ENCODE data around the gene TAS1R3. TPM values are rescaled to one million over a fixed set of nuclear protein-coding genes. Genes with fewer than 3 reads are reported as not detected.

Gene TAS1R3
- total RNA-seq, 1 donor from 2014 or later, result 1.1 TPM

DNA sequence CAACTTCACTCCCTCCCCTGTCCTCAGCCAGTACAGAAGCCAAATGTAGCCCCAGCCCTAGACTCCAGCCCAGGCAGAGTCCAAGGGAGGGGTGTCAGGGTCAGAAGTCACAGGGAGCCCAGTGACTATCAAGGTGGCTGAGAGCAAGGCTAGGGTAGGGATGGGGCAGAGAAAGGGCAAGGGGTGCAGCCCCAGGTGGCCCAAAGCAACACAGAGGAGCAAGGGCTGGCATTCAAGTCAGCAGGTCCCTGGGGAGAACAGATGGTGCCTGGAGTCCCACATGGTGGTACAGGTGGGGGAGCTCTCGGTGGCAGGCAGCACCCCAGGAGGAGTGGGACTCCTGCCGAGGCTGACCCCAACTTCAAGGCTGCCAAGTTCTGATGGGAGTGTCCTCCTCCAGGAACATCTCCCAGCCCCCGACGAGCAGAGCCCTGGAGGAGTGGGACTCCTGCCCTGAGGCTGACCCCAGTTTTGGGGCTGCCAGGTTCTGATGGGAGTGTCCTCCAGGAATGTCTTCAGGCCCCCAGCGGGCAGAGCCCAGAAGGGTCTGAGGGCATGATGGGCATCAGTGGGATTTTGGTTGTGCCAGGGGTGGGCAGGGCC, 21.8 kb downstream of the TAS1R3 start:
- peaks cover 7% of the 10 kb centered on the region for H3K4me1 Mint-ChIP-seq (ENCODE audit: low read depth)
- H3K4me3 Mint-ChIP-seq (ENCODE audit: low read depth), result no peak overlapping the region
- DNase-seq (ENCODE audit: low spot score, unreplicated experiment), result no peak
- no peaks in the 10 kb centered on the region for H3K9me3 Mint-ChIP-seq (ENCODE audit: low read depth)
- H3K27me3 Mint-ChIP-seq, result peaks cover 17% of the 10 kb centered on the region
- peak overlapping the region; percentile 16 for H3K27ac Mint-ChIP-seq
- no peaks in the 10 kb centered on the region for H3K36me3 Mint-ChIP-seq (ENCODE audit: insufficient read depth)
- TF ChIP-seq, protein P1, sequence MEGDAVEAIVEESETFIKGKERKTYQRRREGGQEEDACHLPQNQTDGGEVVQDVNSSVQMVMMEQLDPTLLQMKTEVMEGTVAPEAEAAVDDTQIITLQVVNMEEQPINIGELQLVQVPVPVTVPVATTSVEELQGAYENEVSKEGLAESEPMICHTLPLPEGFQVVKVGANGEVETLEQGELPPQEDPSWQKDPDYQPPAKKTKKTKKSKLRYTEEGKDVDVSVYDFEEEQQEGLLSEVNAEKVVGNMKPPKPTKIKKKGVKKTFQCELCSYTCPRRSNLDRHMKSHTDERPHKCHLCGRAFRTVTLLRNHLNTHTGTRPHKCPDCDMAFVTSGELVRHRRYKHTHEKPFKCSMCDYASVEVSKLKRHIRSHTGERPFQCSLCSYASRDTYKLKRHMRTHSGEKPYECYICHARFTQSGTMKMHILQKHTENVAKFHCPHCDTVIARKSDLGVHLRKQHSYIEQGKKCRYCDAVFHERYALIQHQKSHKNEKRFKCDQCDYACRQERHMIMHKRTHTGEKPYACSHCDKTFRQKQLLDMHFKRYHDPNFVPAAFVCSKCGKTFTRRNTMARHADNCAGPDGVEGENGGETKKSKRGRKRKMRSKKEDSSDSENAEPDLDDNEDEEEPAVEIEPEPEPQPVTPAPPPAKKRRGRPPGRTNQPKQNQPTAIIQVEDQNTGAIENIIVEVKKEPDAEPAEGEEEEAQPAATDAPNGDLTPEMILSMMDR (IDR thresholded peaks at IDR 0.05; ENCODE audit: unreplicated experiment), result no peak

DNA sequence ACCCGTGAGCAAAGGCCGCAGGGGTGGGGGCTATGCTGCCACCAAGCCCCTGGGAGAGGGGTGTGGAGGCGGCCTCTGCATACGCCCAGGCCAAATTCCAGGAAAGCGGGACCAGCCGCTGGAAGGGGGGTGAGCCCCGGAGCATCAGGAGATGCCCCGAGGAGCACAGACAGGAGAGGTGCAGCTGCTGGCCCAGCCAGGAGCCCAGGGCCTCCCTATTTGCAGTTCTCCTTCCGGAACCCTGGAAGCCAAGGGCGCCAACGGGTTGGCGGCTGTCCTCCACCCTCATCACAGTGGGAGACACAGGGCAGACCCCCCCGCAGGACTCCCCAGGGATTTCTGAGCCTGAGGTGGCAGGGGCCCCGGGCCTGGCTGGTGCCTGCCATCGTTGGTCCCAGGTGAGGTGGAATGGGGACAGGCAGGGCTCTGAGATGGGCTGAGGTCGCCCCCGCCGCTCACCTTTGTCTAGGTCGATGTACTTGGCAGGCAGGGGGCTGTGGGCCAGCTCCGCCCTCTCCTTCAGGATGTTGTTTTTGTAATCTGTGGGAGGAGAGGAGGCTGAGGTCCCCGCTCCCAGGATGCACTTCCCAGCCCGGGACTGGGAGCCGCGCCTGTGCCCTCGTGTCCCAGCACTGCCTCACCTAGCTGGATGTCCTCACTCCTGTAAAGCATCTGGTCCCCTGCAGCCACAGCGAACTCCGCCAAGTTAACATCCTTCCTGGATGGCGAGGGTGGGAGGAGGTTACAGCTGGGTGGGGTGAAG, 22.5 kb downstream of the TAS1R3 start:
- Mint-ChIP-seq H3K36me3 (ENCODE audit: insufficient read depth) (no peaks in the 10 kb centered on the region), H3K9me3 (ENCODE audit: low read depth) (no peaks in the 10 kb centered on the region), H3K27me3 (peaks cover 17% of the 10 kb centered on the region), H3K27ac (no peak overlapping the region), H3K4me1 (ENCODE audit: low read depth) (peaks cover 9% of the 10 kb centered on the region), H3K4me3 (ENCODE audit: low read depth) (no peak overlapping the region)
- no peak for DNase-seq (ENCODE audit: low spot score, unreplicated experiment)
- TF ChIP-seq, protein P1 (IDR thresholded peaks at IDR 0.05; ENCODE audit: unreplicated experiment), result no peak

DNA sequence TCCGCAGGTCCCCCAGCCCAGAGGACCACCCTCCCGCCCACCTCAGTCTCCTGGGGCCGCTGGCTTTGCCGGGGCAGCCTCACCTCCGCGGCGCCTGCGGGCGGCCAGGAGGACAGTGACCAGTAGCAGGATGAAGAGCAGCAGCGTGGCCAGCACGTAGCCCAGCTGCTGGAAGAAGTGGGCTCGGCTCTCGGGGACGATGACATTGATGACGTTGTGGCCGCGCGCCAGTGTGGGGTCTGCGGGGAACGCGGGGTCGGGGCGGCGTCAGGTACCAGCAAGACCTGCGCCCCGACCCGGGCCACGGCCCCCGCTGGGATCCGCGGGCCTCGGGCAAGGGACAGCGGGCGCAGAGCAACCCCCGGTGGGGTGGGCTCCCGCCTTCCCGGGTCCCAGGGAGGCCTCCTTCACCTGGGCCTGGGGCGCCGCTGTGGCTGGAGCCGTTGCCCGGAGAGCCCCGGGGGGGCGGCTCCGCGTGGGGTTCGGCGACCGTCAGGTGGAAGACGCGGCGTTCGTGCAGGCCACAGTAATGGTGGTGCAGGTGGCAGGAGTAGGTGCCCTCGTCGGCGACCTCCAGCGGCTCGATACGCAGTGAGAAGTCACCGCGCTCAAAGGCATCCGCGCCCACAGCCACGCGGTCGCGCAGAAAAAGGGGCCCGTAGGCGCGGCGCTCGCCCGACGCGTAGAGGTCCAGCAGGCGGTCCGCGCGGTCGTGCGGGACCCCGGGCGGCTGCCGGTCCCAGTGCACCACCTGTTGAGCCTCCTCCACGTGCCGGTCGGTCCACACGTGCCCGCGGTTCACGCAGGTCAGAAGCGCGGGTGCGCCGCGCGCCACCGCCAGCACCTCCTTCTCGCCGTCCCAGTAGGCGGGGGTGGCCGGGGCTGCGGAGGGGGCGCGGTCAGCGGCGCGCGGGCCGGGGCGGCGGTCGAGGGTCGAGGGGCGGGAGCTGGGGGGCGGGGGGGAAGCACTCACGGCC, 23.5 kb downstream of the TAS1R3 start:
- H3K9me3 Mint-ChIP-seq (ENCODE audit: low read depth), result no peaks in the 10 kb centered on the region
- DNase-seq (ENCODE audit: low spot score, unreplicated experiment), result no peak
- peaks cover 17% of the 10 kb centered on the region for H3K27me3 Mint-ChIP-seq
- H3K27ac Mint-ChIP-seq, result peak overlapping the region; percentile 58
- TF ChIP-seq, protein P1 (IDR thresholded peaks at IDR 0.05; ENCODE audit: unreplicated experiment), result no peak
- H3K4me1 Mint-ChIP-seq (ENCODE audit: low read depth), result peaks cover 12% of the 10 kb centered on the region
- peak overlapping the region; percentile 31 for H3K4me3 Mint-ChIP-seq (ENCODE audit: low read depth)
- no peaks in the 10 kb centered on the region for H3K36me3 Mint-ChIP-seq (ENCODE audit: insufficient read depth)

DNA sequence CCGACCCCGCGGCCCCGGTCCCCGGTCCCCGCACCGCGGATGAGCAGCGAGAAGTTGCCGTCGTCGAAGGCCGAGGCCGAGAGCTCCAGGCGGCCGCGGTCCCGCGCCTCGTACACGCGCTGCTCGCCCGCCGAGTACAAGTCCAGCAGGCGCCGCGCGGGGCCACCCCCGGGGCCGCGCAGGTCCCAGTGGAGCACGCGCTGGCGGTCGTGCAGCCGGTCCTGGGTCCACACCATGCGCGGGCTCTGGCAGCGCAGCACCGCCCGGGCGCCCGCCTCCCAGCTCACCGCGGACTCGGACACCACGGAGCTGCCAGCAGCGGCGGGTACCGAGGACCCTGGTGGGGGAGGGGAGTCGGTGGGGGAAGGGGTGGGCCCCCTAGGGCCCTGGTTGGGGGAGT, 24.3 kb downstream of the TAS1R3 start:
- Mint-ChIP-seq H3K36me3 (ENCODE audit: insufficient read depth) (no peaks in the 10 kb centered on the region), H3K27ac (no peak overlapping the region), H3K4me3 (ENCODE audit: low read depth) (no peak overlapping the region), H3K27me3 (peaks cover 17% of the 10 kb centered on the region), H3K4me1 (ENCODE audit: low read depth) (peaks cover 12% of the 10 kb centered on the region), H3K9me3 (ENCODE audit: low read depth) (no peaks in the 10 kb centered on the region)
- TF ChIP-seq, protein P1 (IDR thresholded peaks at IDR 0.05; ENCODE audit: unreplicated experiment), result no peak
- DNase-seq (ENCODE audit: low spot score, unreplicated experiment), result no peak
